ENCODE measurements around the gene PIGV.
A peak's percentile ranks its signal among the peaks of the same experiment; 100 is the strongest.
"Not testable (repeated sequence)": the region's sequence is repeated elsewhere in the genome, so short reads cannot be mapped to it uniquely, and the experiment has no call there.

Gene PIGV

DNA sequence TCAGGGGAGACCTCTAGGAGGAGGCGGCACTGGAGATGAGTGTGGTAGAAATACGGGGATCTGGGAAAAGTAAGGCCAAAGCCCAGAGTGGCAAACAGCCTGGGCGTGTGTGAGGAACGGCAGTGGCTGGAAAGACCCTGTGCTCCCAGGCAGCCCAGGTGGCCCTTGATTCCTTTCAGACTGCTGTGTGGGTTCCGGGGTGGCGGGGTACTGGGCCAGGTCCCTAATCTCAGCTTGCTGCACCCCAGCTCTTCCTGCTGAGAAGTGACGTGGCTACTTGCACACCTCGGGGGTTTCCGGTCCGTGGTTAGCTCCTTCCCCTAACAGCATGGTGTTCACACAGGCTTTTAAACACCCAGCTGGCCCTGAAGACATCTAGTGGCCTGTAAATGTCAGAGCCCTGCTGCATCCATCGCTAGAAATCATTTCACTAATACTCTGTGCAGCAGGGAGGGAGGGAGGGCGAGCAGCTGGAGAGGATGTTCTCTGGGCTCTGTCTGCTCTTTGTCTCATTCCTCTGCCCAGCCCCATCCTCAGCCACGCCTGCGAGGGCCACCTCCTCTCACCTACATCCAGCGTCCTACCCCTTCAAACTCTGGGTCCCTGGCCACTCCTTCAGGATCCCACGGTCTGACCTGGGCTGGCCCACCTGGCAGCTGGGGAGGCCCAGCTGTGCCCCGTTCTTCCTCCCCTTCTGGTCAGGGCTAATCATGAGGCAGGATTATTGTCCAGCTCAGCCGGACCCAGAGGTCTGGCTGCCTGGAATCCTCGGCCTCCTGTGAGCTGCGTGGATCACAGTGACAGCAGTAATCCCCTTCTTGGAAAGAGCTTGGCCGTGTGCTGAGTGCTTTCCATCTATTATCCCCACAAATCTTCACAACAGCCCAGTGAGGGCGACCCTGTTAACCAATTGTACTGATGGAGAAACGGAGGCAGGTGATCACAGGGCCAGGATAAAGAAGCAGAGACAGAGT is 46.0 kb downstream of the PIGV start:
- DNase-seq: peak; percentile 31

DNA sequence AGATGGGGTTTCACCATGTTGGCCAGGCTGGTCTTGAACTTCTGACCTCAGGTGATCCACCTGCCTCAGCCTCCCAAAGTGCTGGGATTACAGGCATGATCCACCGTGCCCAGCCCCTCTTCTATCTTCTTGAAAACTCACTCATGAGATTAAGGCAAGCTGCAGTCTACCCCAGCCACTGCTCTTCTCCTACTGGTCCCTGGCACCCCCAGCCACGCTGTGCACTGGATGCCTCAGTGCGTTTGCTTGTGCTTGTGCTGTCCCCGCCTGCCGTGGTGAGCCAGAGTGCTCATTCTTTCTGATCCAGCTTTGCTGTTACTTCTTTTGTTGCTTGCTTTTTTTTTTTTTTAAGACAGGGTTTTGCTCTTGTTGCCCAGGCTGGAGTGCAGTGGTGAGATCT is 49.9 kb downstream of the PIGV start:
- DNase-seq: not testable (repeated sequence)

DNA sequence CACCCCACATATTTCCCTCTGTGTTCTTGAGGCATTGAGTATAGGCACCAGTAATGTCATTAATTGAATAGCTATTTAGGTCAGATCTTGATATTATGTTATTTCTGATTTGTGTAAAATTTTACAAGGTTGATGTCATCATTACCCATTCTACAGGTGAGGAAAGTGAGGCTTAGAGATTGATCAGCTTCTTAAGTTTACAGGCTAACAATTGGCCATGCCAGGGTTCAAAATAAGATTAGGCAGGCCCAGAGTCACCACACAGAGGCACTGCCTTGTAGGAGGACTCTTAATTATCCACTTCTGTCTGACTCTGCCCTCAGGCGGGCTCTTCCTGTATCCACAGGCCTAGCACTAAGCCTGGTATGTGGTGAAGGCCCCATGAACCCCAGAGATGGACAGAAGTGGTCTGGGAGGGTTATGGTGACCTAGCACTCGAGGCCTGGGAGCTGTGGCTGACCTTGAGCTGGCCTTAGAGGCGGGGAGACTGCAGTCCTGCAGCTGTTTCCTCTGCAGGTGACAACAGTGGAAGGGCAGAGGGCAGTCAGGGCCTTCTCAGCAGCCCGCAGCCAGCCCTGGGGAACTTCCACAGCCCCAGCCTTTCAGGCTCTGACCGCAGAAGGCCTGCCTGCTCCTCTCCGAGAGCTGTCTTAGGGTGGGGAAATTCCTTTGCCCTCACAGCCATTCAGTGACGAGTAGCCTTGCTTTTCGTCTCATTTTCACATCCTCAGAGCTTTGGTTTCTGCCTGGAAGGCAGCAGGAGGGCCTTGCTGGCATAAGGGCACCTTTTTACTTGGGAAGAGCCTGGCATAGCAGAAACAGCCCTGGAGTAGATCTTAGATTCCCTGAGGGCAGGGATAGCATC is 51.0 kb downstream of the PIGV start:
- no peak for DNase-seq

DNA sequence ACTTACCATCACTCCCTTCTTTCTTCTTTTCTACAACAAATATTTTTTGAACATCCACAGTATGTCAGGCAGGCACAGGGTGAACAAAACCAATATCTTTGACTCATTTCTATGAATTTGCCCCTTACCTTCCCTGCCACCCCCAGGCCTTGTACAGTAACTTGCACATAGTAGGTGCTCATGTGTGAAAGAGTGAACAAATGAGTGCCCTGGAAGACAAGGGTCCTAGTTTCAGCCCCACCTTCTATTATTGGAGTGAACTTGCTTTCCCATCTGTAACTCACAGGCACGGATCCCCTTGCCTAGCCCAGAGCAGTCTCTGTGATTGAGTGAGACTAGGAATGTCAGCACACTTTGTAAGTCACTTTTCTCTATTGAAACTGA is 51.6 kb downstream of the PIGV start:
- DNase-seq: no peak

DNA sequence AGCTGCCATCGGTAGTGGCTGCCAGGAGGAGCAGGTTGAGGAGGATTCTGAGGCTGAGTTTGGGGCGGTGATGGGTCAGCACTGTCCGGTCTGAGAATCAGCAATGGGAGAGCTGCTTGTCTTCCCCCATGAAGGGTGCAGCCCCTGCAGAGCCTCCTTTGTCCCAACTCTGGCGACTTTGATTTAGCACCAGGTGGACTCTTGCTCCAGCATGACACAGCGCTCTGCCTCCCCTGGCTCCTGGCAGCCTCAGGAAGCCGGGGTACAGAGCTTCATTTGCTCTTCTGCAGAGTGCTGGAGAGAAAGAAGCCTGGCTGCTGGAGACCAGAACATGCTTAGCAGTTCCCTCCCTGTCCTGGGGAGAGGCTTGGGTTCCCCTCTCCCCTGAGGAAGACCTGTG is 52.0 kb downstream of the PIGV start:
- no peak for DNase-seq

DNA sequence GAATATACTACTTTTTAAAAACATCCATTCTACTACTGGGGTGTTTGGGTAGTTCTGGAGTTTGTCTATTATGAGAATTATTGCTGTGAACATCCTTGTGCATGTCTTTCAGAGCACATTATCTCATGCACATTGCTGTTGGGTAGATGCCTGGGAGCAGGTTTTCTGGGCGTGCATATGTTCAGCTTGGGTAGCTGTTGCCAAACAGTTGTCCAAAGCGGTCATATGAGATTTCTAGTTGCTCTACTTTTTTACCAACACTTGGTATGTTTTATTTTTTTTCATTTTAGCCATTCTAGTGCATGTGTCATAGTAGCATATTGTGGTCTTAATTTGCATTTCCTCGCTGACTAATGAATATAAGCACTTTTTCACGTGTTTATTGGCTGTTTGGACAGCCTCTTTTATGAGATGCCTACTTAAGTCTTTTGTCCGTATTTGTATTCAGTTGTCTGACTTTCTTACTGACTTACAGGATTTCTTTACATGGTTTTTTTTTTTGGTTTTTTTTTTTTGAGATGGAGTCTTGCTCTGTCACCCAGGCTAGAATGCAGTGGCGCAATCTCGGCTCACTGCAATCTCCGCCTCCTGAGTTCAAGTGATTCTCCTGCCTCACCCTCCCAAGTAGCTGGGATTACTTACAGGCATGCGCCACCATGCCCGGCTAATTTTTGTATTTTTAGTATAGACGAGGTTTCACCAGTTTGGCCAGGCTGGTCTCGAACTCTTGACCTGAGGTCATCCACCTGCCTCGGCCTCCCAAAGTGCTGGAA is 56.9 kb downstream of the PIGV start:
- no peak for DNase-seq

DNA sequence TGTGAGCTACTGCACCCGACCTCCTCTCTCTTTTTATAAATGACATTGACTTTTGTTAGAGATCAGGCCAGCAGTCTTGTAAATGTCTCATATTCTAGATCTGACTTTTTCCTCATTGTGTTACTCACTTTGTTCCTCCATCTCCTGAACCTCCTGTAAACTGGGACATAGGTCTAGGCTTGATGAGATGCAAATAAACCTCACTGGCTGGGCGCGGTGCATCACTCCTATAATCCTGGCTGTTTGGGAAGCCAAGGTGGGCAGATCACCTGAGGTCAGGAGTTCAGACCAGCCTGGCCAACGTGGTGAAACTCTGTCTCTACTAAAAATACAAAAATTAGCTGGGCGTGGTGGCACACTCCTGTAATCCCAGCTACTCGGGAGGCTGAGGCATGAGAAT is 60.1 kb downstream of the PIGV start:
- DNase-seq: not testable (repeated sequence)
